Mesenchymal stem cell (in vitro differentiated cells and primary cell): ENCODE measurements around the gene ARHGAP23.

Source experiments
- DNase-seq: peaks from one replicate; pipeline ENCODE4 v3.0.0-alpha.2; 2013
- H2AFZ ChIP-seq: one replicate; pipeline ENCODE4 v1.6.1; 2013; ENCODE audit warnings: low read depth, mild to moderate bottlenecking, control low read depth, inconsistent platforms, low read length, moderate library complexity
- H2AK5ac ChIP-seq: 2 replicates; pipeline ENCODE4 v1.6.1; 2013; ENCODE audit warnings: low read length, moderate library complexity, mild to moderate bottlenecking, inconsistent platforms; ENCODE audit not compliant: severe bottlenecking
- H2BK120ac ChIP-seq: one replicate; pipeline ENCODE4 v1.6.1; 2013; ENCODE audit warnings: low read depth, mild to moderate bottlenecking, inconsistent platforms, low read length, moderate library complexity
- H2BK12ac ChIP-seq, 2 experiments: one replicate each; pipeline ENCODE4 v1.6.1; 2013; ENCODE audit warnings: inconsistent platforms in 2 of 2, low read length in 2 of 2, mild to moderate bottlenecking in 2 of 2, moderate library complexity in 2 of 2, control low read depth in 1 of 2
- H2BK15ac ChIP-seq: one replicate; pipeline ENCODE4 v1.6.1; 2013; ENCODE audit warnings: mild to moderate bottlenecking, low read depth, inconsistent platforms; ENCODE audit not compliant: poor library complexity, severe bottlenecking
- H2BK5ac ChIP-seq: 2 replicates; pipeline ENCODE4 v1.6.1; 2013; ENCODE audit warnings: low read depth, mild to moderate bottlenecking, low read length, control low read depth, inconsistent platforms; ENCODE audit not compliant: poor library complexity, severe bottlenecking
- H3K14ac ChIP-seq, 2 experiments: one replicate each; pipeline ENCODE4 v1.6.1; 2013; ENCODE audit warnings: inconsistent platforms in 2 of 2, low read length in 2 of 2, control low read depth in 1 of 2, mild to moderate bottlenecking in 1 of 2, moderate library complexity in 1 of 2
- H3K18ac ChIP-seq, 2 experiments: one replicate each; pipeline ENCODE4 v1.6.1; 2013; ENCODE audit warnings: inconsistent platforms in 2 of 2, low read length in 2 of 2, control low read depth in 1 of 2, low read depth in 1 of 2, mild to moderate bottlenecking in 1 of 2
- H3K23ac ChIP-seq, 2 experiments: one replicate each; pipeline ENCODE4 v1.6.1; 2013; ENCODE audit warnings: inconsistent platforms in 2 of 2, low read length in 2 of 2, mild to moderate bottlenecking in 2 of 2, moderate library complexity in 2 of 2, control low read depth in 1 of 2
- H3K27ac ChIP-seq: 2 replicates; pipeline ENCODE4 v1.5.1; 2013; ENCODE audit warnings: mild to moderate bottlenecking, moderate library complexity, low read length, control low read depth, inconsistent platforms; ENCODE audit not compliant: poor library complexity, severe bottlenecking
- H3K27me3 ChIP-seq, 2 experiments: 2 replicates each; pipeline versions ENCODE4 v1.6.1 to v1.7.0; 2013; ENCODE audit warnings: low read length in 2 of 2, mild to moderate bottlenecking in 2 of 2, moderate library complexity in 2 of 2, control low read depth in 1 of 2, inconsistent platforms in 1 of 2; ENCODE audit not compliant: control insufficient read depth in 1 of 2, insufficient read depth in 1 of 2
- H3K36me3 ChIP-seq, 2 experiments: 2 replicates each; pipeline versions ENCODE4 v1.6.1 to v1.7.0; 2013; ENCODE audit warnings: low read length in 2 of 2, control low read depth in 1 of 2, inconsistent platforms in 1 of 2, low read depth in 1 of 2, mild to moderate bottlenecking in 1 of 2; ENCODE audit not compliant: insufficient read depth in 2 of 2, control insufficient read depth in 1 of 2
- H3K4ac ChIP-seq, 2 experiments: one replicate each; pipeline ENCODE4 v1.6.1; 2013; ENCODE audit warnings: inconsistent platforms in 2 of 2, low read length in 2 of 2, mild to moderate bottlenecking in 2 of 2, moderate library complexity in 2 of 2, control low read depth in 1 of 2, low read depth in 1 of 2
- H3K4me1 ChIP-seq: 2 replicates; pipeline ENCODE4 v1.6.1; 2013; ENCODE audit warnings: low read depth, low read length, control low read depth; ENCODE audit not compliant: control insufficient read depth, insufficient read depth
- H3K4me2 ChIP-seq: 2 replicates; pipeline ENCODE4 v1.6.1; 2013; ENCODE audit warnings: low read length, mild to moderate bottlenecking, inconsistent platforms; ENCODE audit not compliant: poor library complexity, severe bottlenecking
- H3K4me3 ChIP-seq, 2 experiments: 2 replicates each; pipeline versions ENCODE4 v1.5.1 to v1.7.0; 2013; ENCODE audit warnings: low read length in 2 of 2, mild to moderate bottlenecking in 2 of 2, control low read depth in 1 of 2, low read depth in 1 of 2; ENCODE audit not compliant: insufficient read depth in 1 of 2
- H3K79me1 ChIP-seq: replicated peaks from 2 replicates; pipeline ENCODE4 v1.6.1; 2013; ENCODE audit warnings: mild to moderate bottlenecking, control low read depth, low read length, inconsistent platforms; ENCODE audit not compliant: poor library complexity, severe bottlenecking
- H3K9ac ChIP-seq: 2 replicates; pipeline ENCODE4 v1.7.0; 2013; ENCODE audit warnings: mild to moderate bottlenecking, low read length, moderate library complexity
- H3K9me3 ChIP-seq: 2 replicates; pipeline ENCODE4 v1.7.0; 2013; ENCODE audit warnings: mild to moderate bottlenecking, low read length; ENCODE audit not compliant: control insufficient read depth
- H4K8ac ChIP-seq: one replicate; pipeline ENCODE4 v1.6.1; 2013; ENCODE audit warnings: inconsistent platforms, mild to moderate bottlenecking, low read length, moderate library complexity
- H4K91ac ChIP-seq: one replicate; pipeline ENCODE4 v1.6.1; 2013; ENCODE audit warnings: mild to moderate bottlenecking, low read length, inconsistent platforms
- WGBS: methylation state at CpG from one replicate; pipeline ENCODE4 v1.1.7; 2013; ENCODE audit warnings: mixed read lengths; 5-methylcytosine and 5-hydroxymethylcytosine counted together

ARHGAP23 gene

GRCh38 chr17:38440614-38441397 is 12.5 kb downstream of the ARHGAP23 start:
- no peak overlapping the region for H2AK5ac ChIP-seq
- no peak overlapping the region for H2BK120ac ChIP-seq
- H4K91ac ChIP-seq = no peak overlapping the region
- no peak overlapping the region for H2BK12ac ChIP-seq
- no peak overlapping the region for H3K23ac ChIP-seq
- WGBS = 89% methylated on average over 16 of the region's 16 CpGs
- no peaks in the 10 kb centered on the region for H3K9me3 ChIP-seq
- H3K4me2 ChIP-seq = no peak overlapping the region
- peak overlapping the region in 1 of 2 experiments; percentile 49 for H3K14ac ChIP-seq
- no peak overlapping the region for H3K4me3 ChIP-seq
- H4K8ac ChIP-seq = no peak overlapping the region
- H3K27ac ChIP-seq = no peak overlapping the region
- H2BK15ac ChIP-seq = no peak overlapping the region
- no peak overlapping the region for H2AFZ ChIP-seq
- H3K27me3 ChIP-seq = no peaks in the 10 kb centered on the region
- H3K36me3 ChIP-seq = peaks cover 0 to 60% of the 10 kb centered on the region in 2 experiments
- no peak for DNase-seq
- H3K4me1 ChIP-seq = peaks cover 37% of the 10 kb centered on the region
- H3K79me1 ChIP-seq = peaks cover 2% of the 10 kb centered on the region
- H3K9ac ChIP-seq = no peak overlapping the region
- H3K18ac ChIP-seq = peak overlapping the region in 1 of 2 experiments; percentile 1
- no peak overlapping the region for H2BK5ac ChIP-seq
- no peak overlapping the region for H3K4ac ChIP-seq

- no peak for DNase-seq
- Histone ChIP-seq H3K4me2 (no peak overlapping the region), H3K18ac (no peak overlapping the region), H3K36me3 (peaks cover 0 to 52% of the 10 kb centered on the region in 2 experiments), H3K9ac (no peak overlapping the region), H3K27ac (no peak overlapping the region), H2BK5ac (no peak overlapping the region), H3K79me1 (peaks cover 2% of the 10 kb centered on the region), H3K4me1 (peaks cover 37% of the 10 kb centered on the region), H4K8ac (no peak overlapping the region), H2BK12ac (no peak overlapping the region), H3K14ac (no peak overlapping the region), H3K9me3 (no peaks in the 10 kb centered on the region), H2AK5ac (peak overlapping the region; percentile 6), H3K4ac (no peak overlapping the region), H2BK15ac (no peak overlapping the region), H3K23ac (no peak overlapping the region), H2AFZ (no peak overlapping the region), H2BK120ac (no peak overlapping the region), H3K27me3 (no peaks in the 10 kb centered on the region), H3K4me3 (no peak overlapping the region), H4K91ac (no peak overlapping the region)
- 87% methylated on average over 6 of the region's 9 CpGs for WGBS
These were observed 13.3 kb downstream of the ARHGAP23 start for GRCh38 chr17:38441429-38442061.

DNA sequence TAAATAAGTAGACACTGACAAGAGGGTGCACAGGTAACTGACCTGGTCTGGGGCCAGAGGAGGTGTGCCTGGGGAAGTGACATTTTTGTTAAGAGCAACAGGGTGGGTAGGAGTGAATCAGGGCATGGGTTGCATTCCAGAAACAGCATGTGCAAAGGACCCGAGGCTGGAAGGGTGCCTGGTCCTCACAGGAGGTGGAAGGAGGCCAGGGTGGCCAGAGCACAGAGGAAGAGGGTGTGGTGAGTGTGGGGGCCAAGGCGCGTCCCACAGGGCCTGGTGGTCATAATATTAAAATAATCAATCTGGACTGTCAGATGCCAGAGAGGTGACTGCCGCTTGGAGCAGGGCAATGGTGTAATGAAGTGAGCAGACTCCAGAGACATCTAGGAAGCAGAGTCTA is 14.3 kb downstream of the ARHGAP23 start:
- H4K91ac ChIP-seq = no peak overlapping the region
- H2BK15ac ChIP-seq = no peak overlapping the region
- peak overlapping the region; percentile 15 for H2AK5ac ChIP-seq
- H3K27me3 ChIP-seq = no peaks in the 10 kb centered on the region
- no peak overlapping the region for H4K8ac ChIP-seq
- no peak overlapping the region for H3K9ac ChIP-seq
- H3K4me2 ChIP-seq = no peak overlapping the region
- no peaks in the 10 kb centered on the region for H3K9me3 ChIP-seq
- H2BK5ac ChIP-seq = no peak overlapping the region
- H3K14ac ChIP-seq = no peak overlapping the region
- H3K4me3 ChIP-seq = no peak overlapping the region
- no peak for DNase-seq
- no peak overlapping the region for H2BK120ac ChIP-seq
- H3K4me1 ChIP-seq = peaks cover 40% of the 10 kb centered on the region
- 75% methylated on average over 4 of the region's 4 CpGs for WGBS
- H3K23ac ChIP-seq = no peak overlapping the region
- no peak overlapping the region for H2AFZ ChIP-seq
- H3K36me3 ChIP-seq = peaks cover 0 to 45% of the 10 kb centered on the region in 2 experiments
- peaks cover 2% of the 10 kb centered on the region for H3K79me1 ChIP-seq
- H3K27ac ChIP-seq = no peak overlapping the region
- no peak overlapping the region for H3K18ac ChIP-seq
- H2BK12ac ChIP-seq = no peak overlapping the region
- no peak overlapping the region for H3K4ac ChIP-seq

DNA sequence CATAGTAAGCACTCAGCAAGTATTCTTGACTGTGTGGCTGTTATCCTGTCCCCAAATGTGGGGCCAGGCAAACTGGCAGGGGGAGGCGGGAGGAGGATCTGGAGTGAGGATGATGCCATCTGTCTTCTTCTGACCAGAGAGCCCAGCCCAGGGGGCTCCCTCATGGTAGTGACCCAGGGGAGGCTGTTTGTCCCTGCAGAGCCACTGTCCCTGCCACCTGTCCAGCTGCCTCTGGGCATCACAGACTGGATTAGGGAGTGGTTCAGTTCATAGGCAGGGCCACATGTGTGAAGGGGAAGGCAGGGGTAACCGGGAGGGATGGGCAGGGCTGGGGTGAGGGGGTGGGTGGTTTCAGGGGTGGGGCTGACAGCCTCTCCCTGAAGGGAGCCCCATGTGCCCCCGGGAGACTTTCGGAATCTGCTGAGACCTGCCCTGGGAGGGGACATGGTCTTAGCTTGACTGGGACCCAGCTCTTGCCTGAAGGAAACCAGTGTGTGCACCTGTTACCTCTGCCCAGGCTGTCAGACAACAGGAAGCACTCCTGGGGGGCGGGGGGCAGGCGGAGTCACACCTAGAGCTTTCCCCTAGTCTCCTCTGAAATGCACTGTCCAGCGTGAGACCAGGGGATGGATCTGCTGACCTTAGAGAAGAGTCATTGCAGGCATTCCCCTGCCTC is 15.2 kb downstream of the ARHGAP23 start:
- Histone ChIP-seq H2BK120ac (no peak overlapping the region), H3K14ac (no peak overlapping the region), H3K4me3 (no peak overlapping the region), H4K91ac (no peak overlapping the region), H4K8ac (no peak overlapping the region), H2BK12ac (no peak overlapping the region), H3K79me1 (peaks cover 2% of the 10 kb centered on the region), H3K4ac (no peak overlapping the region), H2BK5ac (no peak overlapping the region), H3K36me3 (peaks cover 0 to 43% of the 10 kb centered on the region in 2 experiments), H3K27ac (no peak overlapping the region), H3K18ac (peak overlapping the region in 1 of 2 experiments; percentile 35), H3K9ac (no peak overlapping the region), H3K4me1 (peaks cover 48% of the 10 kb centered on the region), H2AFZ (no peak overlapping the region), H3K4me2 (peak overlapping the region; percentile 10), H3K9me3 (no peaks in the 10 kb centered on the region), H2AK5ac (no peak overlapping the region), H3K27me3 (no peaks in the 10 kb centered on the region), H3K23ac (peak overlapping the region in 1 of 2 experiments; percentile 77), H2BK15ac (no peak overlapping the region)
- WGBS = 60% methylated on average over 7 of the region's 7 CpGs
- DNase-seq = no peak
